Measurements from ENCODE around the gene TM4SF18.

TM4SF18 gene

GRCh38 chr3:149319750-149320149 is 13.7 kb downstream of the TM4SF18 start:
- Histone ChIP-seq H3K36me3 (ENCODE audit: control insufficient read depth in 1 of 2, insufficient read depth in 2 of 2, low read length in 2 of 2) (no peaks in the 10 kb centered on the region), H3K4me1 (ENCODE audit: control insufficient read depth in 1 of 2, insufficient read depth in 2 of 2, low read length in 2 of 2) (no peaks in the 10 kb centered on the region), H3K9me3 (ENCODE audit: control insufficient read depth in 1 of 2, low read length in 2 of 2) (no peaks in the 10 kb centered on the region), H3K27me3 (ENCODE audit: low read depth, low read length) (no peaks in the 10 kb centered on the region), H3K4me3 (ENCODE audit: low read depth in 1 of 2, low read length in 2 of 2) (no peak overlapping the region), H3K27ac (ENCODE audit: low read length) (no peak overlapping the region)

GRCh38 chr3:149317072-149317471 is 16.4 kb downstream of the TM4SF18 start:
- no peaks in the 10 kb centered on the region for H3K9me3 ChIP-seq (ENCODE audit: control insufficient read depth in 1 of 2, low read length in 2 of 2)
- no peaks in the 10 kb centered on the region for H3K36me3 ChIP-seq (ENCODE audit: control insufficient read depth in 1 of 2, insufficient read depth in 2 of 2, low read length in 2 of 2)
- H3K4me3 ChIP-seq (ENCODE audit: low read depth in 1 of 2, low read length in 2 of 2), result no peak overlapping the region
- no peaks in the 10 kb centered on the region for H3K27me3 ChIP-seq (ENCODE audit: low read depth, low read length)
- no peak overlapping the region for H3K27ac ChIP-seq (ENCODE audit: low read length)
- no peaks in the 10 kb centered on the region for H3K4me1 ChIP-seq (ENCODE audit: control insufficient read depth in 1 of 2, insufficient read depth in 2 of 2, low read length in 2 of 2)

- Histone ChIP-seq H3K27me3 (ENCODE audit: low read depth, low read length) (no peaks in the 10 kb centered on the region), H3K27ac (ENCODE audit: low read length) (no peak overlapping the region), H3K9me3 (ENCODE audit: control insufficient read depth in 1 of 2, low read length in 2 of 2) (no peaks in the 10 kb centered on the region), H3K36me3 (ENCODE audit: control insufficient read depth in 1 of 2, insufficient read depth in 2 of 2, low read length in 2 of 2) (no peaks in the 10 kb centered on the region), H3K4me3 (ENCODE audit: low read depth in 1 of 2, low read length in 2 of 2) (no peak overlapping the region), H3K4me1 (ENCODE audit: control insufficient read depth in 1 of 2, insufficient read depth in 2 of 2, low read length in 2 of 2) (no peaks in the 10 kb centered on the region)
Observed at GRCh38 chr3:149316437-149316836, 17.0 kb downstream of the TM4SF18 start.

GRCh38 chr3:149315694-149316093 is 17.7 kb downstream of the TM4SF18 start:
- no peaks in the 10 kb centered on the region for H3K27me3 ChIP-seq (ENCODE audit: low read depth, low read length)
- no peaks in the 10 kb centered on the region for H3K36me3 ChIP-seq (ENCODE audit: control insufficient read depth in 1 of 2, insufficient read depth in 2 of 2, low read length in 2 of 2)
- H3K27ac ChIP-seq (ENCODE audit: low read length), result no peak overlapping the region

GRCh38 chr3:149314807-149315578 is 18.4 kb downstream of the TM4SF18 start:
- no peaks in the 10 kb centered on the region for H3K4me1 ChIP-seq (ENCODE audit: control insufficient read depth in 1 of 2, insufficient read depth in 2 of 2, low read length in 2 of 2)
- no peaks in the 10 kb centered on the region for H3K36me3 ChIP-seq (ENCODE audit: control insufficient read depth in 1 of 2, insufficient read depth in 2 of 2, low read length in 2 of 2)
- no peaks in the 10 kb centered on the region for H3K9me3 ChIP-seq (ENCODE audit: control insufficient read depth in 1 of 2, low read length in 2 of 2)
- H3K27me3 ChIP-seq (ENCODE audit: low read depth, low read length), result no peaks in the 10 kb centered on the region
- H3K27ac ChIP-seq (ENCODE audit: low read length), result no peak overlapping the region
- H3K4me3 ChIP-seq (ENCODE audit: low read depth in 1 of 2, low read length in 2 of 2), result no peak overlapping the region

More at GRCh38 chr3:149315694-149316093, 17.7 kb downstream of the TM4SF18 start:
- Histone ChIP-seq H3K9me3 (ENCODE audit: control insufficient read depth in 1 of 2, low read length in 2 of 2) (no peaks in the 10 kb centered on the region), H3K4me3 (ENCODE audit: low read depth in 1 of 2, low read length in 2 of 2) (no peak overlapping the region), H3K4me1 (ENCODE audit: control insufficient read depth in 1 of 2, insufficient read depth in 2 of 2, low read length in 2 of 2) (no peaks in the 10 kb centered on the region)

- H3K9me3 ChIP-seq (ENCODE audit: control insufficient read depth in 1 of 2, low read length in 2 of 2), result no peaks in the 10 kb centered on the region
- no peaks in the 10 kb centered on the region for H3K36me3 ChIP-seq (ENCODE audit: control insufficient read depth in 1 of 2, insufficient read depth in 2 of 2, low read length in 2 of 2)
- no peak overlapping the region for H3K27ac ChIP-seq (ENCODE audit: low read length)
- H3K4me1 ChIP-seq (ENCODE audit: control insufficient read depth in 1 of 2, insufficient read depth in 2 of 2, low read length in 2 of 2), result no peaks in the 10 kb centered on the region
- no peak overlapping the region for H3K4me3 ChIP-seq (ENCODE audit: low read depth in 1 of 2, low read length in 2 of 2)
- no peaks in the 10 kb centered on the region for H3K27me3 ChIP-seq (ENCODE audit: low read depth, low read length)
Observed at GRCh38 chr3:149313542-149313941, 19.9 kb downstream of the TM4SF18 start.

- Histone ChIP-seq H3K27ac (ENCODE audit: low read length) (no peak overlapping the region), H3K4me1 (ENCODE audit: control insufficient read depth in 1 of 2, insufficient read depth in 2 of 2, low read length in 2 of 2) (no peaks in the 10 kb centered on the region), H3K9me3 (ENCODE audit: control insufficient read depth in 1 of 2, low read length in 2 of 2) (no peaks in the 10 kb centered on the region), H3K36me3 (ENCODE audit: control insufficient read depth in 1 of 2, insufficient read depth in 2 of 2, low read length in 2 of 2) (no peaks in the 10 kb centered on the region), H3K4me3 (ENCODE audit: low read depth in 1 of 2, low read length in 2 of 2) (no peak overlapping the region), H3K27me3 (ENCODE audit: low read depth, low read length) (no peaks in the 10 kb centered on the region)
Observed at GRCh38 chr3:149310796-149311534, 22.5 kb downstream of the TM4SF18 start.

- H3K36me3 ChIP-seq (ENCODE audit: control insufficient read depth in 1 of 2, insufficient read depth in 2 of 2, low read length in 2 of 2), result no peaks in the 10 kb centered on the region
- no peak overlapping the region for H3K27ac ChIP-seq (ENCODE audit: low read length)
- H3K9me3 ChIP-seq (ENCODE audit: control insufficient read depth in 1 of 2, low read length in 2 of 2), result no peaks in the 10 kb centered on the region
- no peak overlapping the region for H3K4me3 ChIP-seq (ENCODE audit: low read depth in 1 of 2, low read length in 2 of 2)
- H3K4me1 ChIP-seq (ENCODE audit: control insufficient read depth in 1 of 2, insufficient read depth in 2 of 2, low read length in 2 of 2), result no peaks in the 10 kb centered on the region
- H3K27me3 ChIP-seq (ENCODE audit: low read depth, low read length), result no peaks in the 10 kb centered on the region
Observed at GRCh38 chr3:149307435-149307783, 26.0 kb downstream of the TM4SF18 start.

GRCh38 chr3:149306751-149307434 is 26.5 kb downstream of the TM4SF18 start:
- H3K9me3 ChIP-seq (ENCODE audit: control insufficient read depth in 1 of 2, low read length in 2 of 2), result no peaks in the 10 kb centered on the region

GRCh38 chr3:149305376-149305775 is 28.1 kb downstream of the TM4SF18 start:
- no peaks in the 10 kb centered on the region for H3K27me3 ChIP-seq (ENCODE audit: low read depth, low read length)
- no peak overlapping the region for H3K4me3 ChIP-seq (ENCODE audit: low read depth in 1 of 2, low read length in 2 of 2)
- H3K36me3 ChIP-seq (ENCODE audit: control insufficient read depth in 1 of 2, insufficient read depth in 2 of 2, low read length in 2 of 2), result no peaks in the 10 kb centered on the region
- no peak overlapping the region for H3K27ac ChIP-seq (ENCODE audit: low read length)
- peaks cover 3 to 4% of the 10 kb centered on the region in 2 donors for H3K4me1 ChIP-seq (ENCODE audit: control insufficient read depth in 1 of 2, insufficient read depth in 2 of 2, low read length in 2 of 2)
- H3K9me3 ChIP-seq (ENCODE audit: control insufficient read depth in 1 of 2, low read length in 2 of 2), result no peaks in the 10 kb centered on the region

More at GRCh38 chr3:149306751-149307434, 26.5 kb downstream of the TM4SF18 start:
- Histone ChIP-seq H3K4me3 (ENCODE audit: low read depth in 1 of 2, low read length in 2 of 2) (no peak overlapping the region), H3K27ac (ENCODE audit: low read length) (no peak overlapping the region), H3K36me3 (ENCODE audit: control insufficient read depth in 1 of 2, insufficient read depth in 2 of 2, low read length in 2 of 2) (no peaks in the 10 kb centered on the region), H3K4me1 (ENCODE audit: control insufficient read depth in 1 of 2, insufficient read depth in 2 of 2, low read length in 2 of 2) (no peaks in the 10 kb centered on the region), H3K27me3 (ENCODE audit: low read depth, low read length) (no peaks in the 10 kb centered on the region)

All from muscle layer of duodenum (tissue), 2 donors.